GM20431 (cell line): Measurements from ENCODE around the gene ZNF214.
"Not testable (repeated sequence)": the region's sequence is repeated elsewhere in the genome, so short reads cannot be mapped to it uniquely, and the experiment has no call there.

Experiments
- in situ Hi-C: fragments of 300-500 bp; cut with MseI, MboI; formaldehyde crosslinking; loops from one replicate; pipeline ENCODE4 v1.15.0; 2020; ENCODE audit warnings: low sequenced_read_pairs; ENCODE audit not compliant: unreplicated experiment

ZNF214 gene

GRCh38 chr11:6992026-6992425 lies 28.1 kb downstream of the ZNF214 start:
- in situ Hi-C loops: no loop called here

- in situ Hi-C loops: no loop called here
Measured at GRCh38 chr11:6991227-6991626, 28.9 kb downstream of the ZNF214 start.

- in situ Hi-C loops: no loop called here
Measured at GRCh38 chr11:6988506-6988905, 31.6 kb downstream of the ZNF214 start.

- in situ Hi-C loops: no loop called here
Measured at GRCh38 chr11:6986487-6986886, 33.7 kb downstream of the ZNF214 start.

GRCh38 chr11:6979365-6979764 lies 40.8 kb downstream of the ZNF214 start:
- in situ Hi-C loops: no loop called here

GRCh38 chr11:6969854-6970253 lies 50.3 kb downstream of the ZNF214 start:
- in situ Hi-C loops: not testable (repeated sequence)

- in situ Hi-C loops: no loop called here
Measured at GRCh38 chr11:6968816-6969215, 51.3 kb downstream of the ZNF214 start.

GRCh38 chr11:6962673-6963072 lies 57.5 kb downstream of the ZNF214 start:
- in situ Hi-C loops: no loop called here

- in situ Hi-C loops: no loop called here
Measured at GRCh38 chr11:6962141-6962540, 58.0 kb downstream of the ZNF214 start.

GRCh38 chr11:6954248-6954647 lies 65.9 kb downstream of the ZNF214 start:
- in situ Hi-C loops: not testable (repeated sequence)
